ENCODE results near the gene SRGAP3. TPM values are rescaled to one million over a fixed set of nuclear protein-coding genes. Genes with fewer than 3 reads are reported as not detected.

Gene SRGAP3
- total RNA-seq, 2 donors from 2014 or later, result 2.6 to 12.8 TPM

- Histone ChIP-seq H3K27me3 (replicated peaks; ENCODE audit: insufficient read depth) (no peaks in the 10 kb centered on the region), H3K4me1 (ENCODE audit: control insufficient read depth in 1 of 2, low read depth in 2 of 2) (no peaks in the 10 kb centered on the region), H3K27ac (no peak overlapping the region), H3K9me3 (no peaks in the 10 kb centered on the region), H3K36me3 (no peaks in the 10 kb centered on the region), H3K4me3 (no peak overlapping the region)
- DNase-seq (ENCODE audit: low spot score) (no peak), ATAC-seq (ENCODE audit: insufficient number of reproducible peaks, low FRiP score, low read depth) (no peak)
- no peak for TF ChIP-seq CTCF (IDR thresholded peaks at IDR 0.05)
Observed at GRCh38 chr3:9161811-9162210, 87.6 kb downstream of the SRGAP3 start.

GRCh38 chr3:9161298-9161697 is 88.1 kb downstream of the SRGAP3 start:
- Histone ChIP-seq H3K27ac (no peak overlapping the region), H3K27me3 (replicated peaks; ENCODE audit: insufficient read depth) (no peaks in the 10 kb centered on the region), H3K4me3 (no peak overlapping the region), H3K9me3 (no peaks in the 10 kb centered on the region), H3K36me3 (no peaks in the 10 kb centered on the region), H3K4me1 (ENCODE audit: control insufficient read depth in 1 of 2, low read depth in 2 of 2) (no peaks in the 10 kb centered on the region)
- no peak for ATAC-seq (ENCODE audit: insufficient number of reproducible peaks, low FRiP score, low read depth)
- TF ChIP-seq CTCF (IDR thresholded peaks at IDR 0.05), result no peak
- DNase-seq (ENCODE audit: low spot score), result no peak

GRCh38 chr3:9158865-9159630 is 90.4 kb downstream of the SRGAP3 start:
- no peak overlapping the region for H3K4me3 ChIP-seq
- no peaks in the 10 kb centered on the region for H3K9me3 ChIP-seq
- no peak for DNase-seq (ENCODE audit: low spot score)
- no peaks in the 10 kb centered on the region for H3K36me3 ChIP-seq
- H3K4me1 ChIP-seq (ENCODE audit: control insufficient read depth in 1 of 2, low read depth in 2 of 2), result no peaks in the 10 kb centered on the region
- TF ChIP-seq CTCF (IDR thresholded peaks at IDR 0.05), result no peak
- no peaks in the 10 kb centered on the region for H3K27me3 ChIP-seq (replicated peaks; ENCODE audit: insufficient read depth)
- no peak for ATAC-seq (ENCODE audit: insufficient number of reproducible peaks, low FRiP score, low read depth)
- H3K27ac ChIP-seq, result no peak overlapping the region

- Histone ChIP-seq H3K27me3 (replicated peaks; ENCODE audit: insufficient read depth) (no peaks in the 10 kb centered on the region), H3K4me1 (ENCODE audit: control insufficient read depth in 1 of 2, low read depth in 2 of 2) (no peaks in the 10 kb centered on the region), H3K36me3 (no peaks in the 10 kb centered on the region), H3K9me3 (no peaks in the 10 kb centered on the region), H3K4me3 (no peak overlapping the region), H3K27ac (no peak overlapping the region)
- ATAC-seq (ENCODE audit: insufficient number of reproducible peaks, low FRiP score, low read depth) (no peak), DNase-seq (ENCODE audit: low spot score) (no peak)
- no peak for TF ChIP-seq CTCF (IDR thresholded peaks at IDR 0.05)
Observed at GRCh38 chr3:9157651-9158362, 91.6 kb downstream of the SRGAP3 start.

GRCh38 chr3:9156604-9157003 is 92.8 kb downstream of the SRGAP3 start:
- no peak for ATAC-seq (ENCODE audit: insufficient number of reproducible peaks, low FRiP score, low read depth)
- Histone ChIP-seq H3K9me3 (no peaks in the 10 kb centered on the region), H3K27ac (no peak overlapping the region), H3K36me3 (no peaks in the 10 kb centered on the region), H3K4me3 (no peak overlapping the region), H3K4me1 (ENCODE audit: control insufficient read depth in 1 of 2, low read depth in 2 of 2) (no peaks in the 10 kb centered on the region), H3K27me3 (replicated peaks; ENCODE audit: insufficient read depth) (no peaks in the 10 kb centered on the region)
- DNase-seq (ENCODE audit: low spot score), result no peak
- no peak for TF ChIP-seq CTCF (IDR thresholded peaks at IDR 0.05)

Data from thoracic aorta (tissue), 2 donors.